Uterus (tissue), 2 donors: ENCODE results near the gene DLGAP3.

Source experiments
- CTCF ChIP-seq, 4 experiments: fragments of 200-600 bp in 2 of 4; fragments of 450-650 bp in 2 of 4; sonication (generic) in 2 of 4; IDR thresholded peaks; one replicate each; pipeline ENCODE4 v1.5.1; 2016 to 2019; ENCODE audit warnings: antibody characterized with exemption in 4 of 4, mild to moderate bottlenecking in 2 of 4, moderate library complexity in 1 of 4
- POLR2A ChIP-seq, 2 donors: fragments of 450-650 bp; IDR thresholded peaks; one replicate each; pipeline ENCODE4 v1.6.1; 2016; ENCODE audit warnings: antibody characterized with exemption in 2 of 2, mild to moderate bottlenecking in 1 of 2, moderate library complexity in 1 of 2

DNA sequence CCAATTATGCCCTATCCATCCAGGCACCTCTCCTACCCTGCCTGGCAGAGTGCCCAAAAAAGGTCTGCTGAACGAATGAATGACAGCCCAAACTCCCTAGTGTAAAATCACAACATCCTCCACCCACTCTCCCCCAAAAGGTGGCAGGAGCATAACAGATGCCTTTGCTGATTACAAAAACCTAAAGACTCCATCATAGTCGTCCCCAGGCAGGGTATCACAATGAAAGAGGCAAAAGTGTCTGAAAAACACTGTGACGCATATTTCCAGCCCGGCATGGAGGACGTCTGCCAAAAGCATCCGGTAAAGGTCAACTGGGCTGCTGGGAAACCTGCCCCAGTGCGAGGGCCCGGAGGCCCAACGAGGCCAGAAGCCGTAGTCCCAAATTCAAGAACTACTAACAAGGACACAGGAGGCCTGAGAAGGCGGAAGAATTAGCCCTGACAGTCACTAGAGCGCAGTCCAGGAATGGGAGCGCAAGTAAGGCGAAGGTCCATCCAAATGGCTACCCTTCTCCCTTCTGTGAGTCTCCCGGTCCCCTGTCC lies 70.5 kb downstream of the DLGAP3 start:
- TF ChIP-seq CTCF (IDR thresholded peaks at IDR 0.05) (no peak), POLR2A (IDR thresholded peaks at IDR 0.05) (no peak)
